K562 (cell line): ENCODE results near the gene SPAM1. TPM values are rescaled to one million over a fixed set of nuclear protein-coding genes. Genes with fewer than 3 reads are reported as not detected.

ENCODE experiments used
- ADNP ChIP-seq: fragments of 200-800 bp; sonication (Bioruptor generic); IDR thresholded peaks from 2 replicates; pipeline ENCODE4 v1.6.1; 2016; ENCODE audit warnings: missing genetic modification characterization, missing compliant biosample characterization
- CREB1 ChIP-seq, 2 experiments: sonication (generic) in 1 of 2; formaldehyde crosslinking in 1 of 2; IDR thresholded peaks; 2 replicates each; pipeline versions ENCODE4 v1.6.1 to v1.8.0; 2012 to 2022; ENCODE audit warnings: inconsistent platforms in 1 of 2, mild to moderate bottlenecking in 1 of 2, missing genetic modification reagents in 1 of 2, moderate library complexity in 1 of 2
- ELF2 ChIP-seq: fragments of 250-450 bp; sonication (Bioruptor Pico); IDR thresholded peaks from 2 replicates; pipeline ENCODE4 v1.5.0; 2021; ENCODE audit warnings: mild to moderate bottlenecking
- FOSL1 ChIP-seq: fragments of 200-800 bp; sonication (Bioruptor generic); conservative IDR thresholded peaks from 2 replicates; pipeline ENCODE4 v1.6.1; 2016; ENCODE audit warnings: missing genetic modification characterization, missing compliant biosample characterization
- GABPB1 ChIP-seq: sonication (generic); formaldehyde crosslinking; IDR thresholded peaks from 2 replicates; pipeline ENCODE4 v1.8.0; 2022; ENCODE audit warnings: mild to moderate bottlenecking, missing genetic modification reagents
- HCFC1 ChIP-seq: IDR thresholded peaks from 2 replicates; pipeline ENCODE4 v1.6.1; 2012; ENCODE audit warnings: low read depth, low read length, improper control_type of control experiment
- JUND ChIP-seq, 2 experiments: IDR thresholded peaks; 2 replicates in 1 of 2; 3 replicates in 1 of 2; pipeline ENCODE4 v1.6.1; 2011; ENCODE audit warnings: borderline replicate concordance in 2 of 2, low read depth in 2 of 2, low read length in 2 of 2, improper control_type of control experiment in 1 of 2, missing biosample characterization in 1 of 2, missing genetic modification characterization in 1 of 2, missing genetic modification reagents in 1 of 2
- KHSRP ChIP-seq: fragments of 450-650 bp; IDR thresholded peaks from 2 replicates; pipeline ENCODE4 v1.6.1; 2017
- MXD1 ChIP-seq: fragments of 250-450 bp; sonication (Bioruptor Pico); IDR thresholded peaks from 2 replicates; pipeline ENCODE4 v1.8.0; 2021; ENCODE audit warnings: borderline replicate concordance, mild to moderate bottlenecking, moderate library complexity; ENCODE audit not compliant: poor library complexity, severe bottlenecking
- NFATC3 ChIP-seq: fragments of 450-650 bp; IDR thresholded peaks from 2 replicates; pipeline ENCODE4 v1.6.1; 2017; ENCODE audit warnings: mild to moderate bottlenecking
- NRF1 ChIP-seq, 2 experiments: fragments of 450-650 bp; IDR thresholded peaks in 1 of 2; conservative IDR thresholded peaks in 1 of 2; 2 replicates each; pipeline ENCODE4 v1.6.1; 2014; ENCODE audit warnings: mild to moderate bottlenecking in 2 of 2
- POLR2H ChIP-seq: IDR thresholded peaks from 2 replicates; pipeline ENCODE4 v1.6.1; 2016; ENCODE audit warnings: missing genetic modification characterization, low read depth, mild to moderate bottlenecking, control low read depth, missing compliant biosample characterization, moderate library complexity
- POU5F1 ChIP-seq: fragments of 150-350 bp; IDR thresholded peaks from 2 replicates; pipeline ENCODE4 v1.6.1; 2014; ENCODE audit warnings: borderline replicate concordance, low read length, low read depth, mild to moderate bottlenecking; ENCODE audit not compliant: partially characterized antibody
- SIRT6 ChIP-seq: IDR thresholded peaks from one replicate; pipeline ENCODE4 v1.6.1; 2012; ENCODE audit warnings: low read depth, mild to moderate bottlenecking, control low read depth, inconsistent platforms, low read length, moderate library complexity
- STAT5A ChIP-seq: IDR thresholded peaks from 2 replicates; pipeline ENCODE4 v1.6.1; 2012; ENCODE audit warnings: low read length, inconsistent platforms, borderline replicate concordance
- SUPT5H ChIP-seq: fragments of 450-650 bp; IDR thresholded peaks from 2 replicates; pipeline ENCODE4 v1.6.1; 2016
- ZBTB49 ChIP-seq: sonication (generic); formaldehyde crosslinking; IDR thresholded peaks from 2 replicates; pipeline ENCODE4 v1.8.0; 2022; ENCODE audit warnings: missing genetic modification reagents, mild to moderate bottlenecking, borderline replicate concordance
- ZNF239 ChIP-seq: fragments of 250-450 bp; sonication (Bioruptor Pico); IDR thresholded peaks from 2 replicates; pipeline ENCODE4 v1.4.0; 2020; ENCODE audit warnings: mild to moderate bottlenecking
- ZNF512 ChIP-seq: IDR thresholded peaks from 2 replicates; pipeline ENCODE4 v1.6.1; 2016; ENCODE audit warnings: missing genetic modification characterization, missing compliant biosample characterization
- ZNF592 ChIP-seq: fragments of 450-650 bp; IDR thresholded peaks from 2 replicates; pipeline ENCODE4 v1.6.1; 2017; ENCODE audit warnings: antibody characterized with exemption, mild to moderate bottlenecking
- polyA plus RNA-seq, 8 experiments: library from polyadenylated mRNA; depleted of rRNA in 4 of 8; stranded (reverse) in 5 of 8; unstranded in 3 of 8; fragments of >200 nt; fragmentation: Nextera tagmentation in 2 of 8; fragmentation: Illumina TruSeq in 1 of 8; extraction: Ambion mirVana in 2 of 8; extraction: Trizol in 1 of 8; gene quantifications; 2 replicates each; pipeline versions ENCODE4 v1.2.1 to v1.2.3, GENCODE V29; 2011 to 2014; ENCODE audit warnings: inconsistent platforms in 1 of 8, missing spikeins in 1 of 8
- total RNA-seq, 7 experiments: library from RNA; depleted of rRNA in 6 of 7; stranded (reverse); fragments of >200 nt in 6 of 7; fragmentation: Illumina TruSeq in 2 of 7; extraction: Trizol in 2 of 7; gene quantifications; 2 replicates each; pipeline versions ENCODE4 v1.2.1 to v1.2.3, GENCODE V29; 2011 to 2021; ENCODE audit warnings: low replicate concordance in 1 of 7

SPAM1 gene
- total and polyA plus RNA-seq, 9 of the 15 experiments (the other 6 are each of a cell fraction or from before 2014, with no cell fraction given), result not detected

- no peak for TF ChIP-seq ZNF512
- no peak for TF ChIP-seq GABPB1
- TF ChIP-seq JUND (IDR thresholded peaks at IDR 0.05; ENCODE audit: borderline replicate concordance, low read depth, low read length), result no peak
- no peak for TF ChIP-seq JUND (tag; IDR thresholded peaks at IDR 0.05; ENCODE audit: borderline replicate concordance, low read depth, low read length)
- TF ChIP-seq CREB1 (IDR thresholded peaks at IDR 0.05), result no peak
- TF ChIP-seq CREB1 (CRISPR knock-in tag; IDR thresholded peaks at IDR 0.05), result no peak
- TF ChIP-seq ZNF592, result no peak
- TF ChIP-seq NRF1 (conservative IDR thresholded peaks at IDR 0.05 in 1 of 2, IDR thresholded peaks at IDR 0.05 in 1 of 2), result no peak
- TF ChIP-seq MXD1, result no peak
- no peak for TF ChIP-seq KHSRP
- no peak for TF ChIP-seq HCFC1
- TF ChIP-seq POU5F1, result no peak
- TF ChIP-seq ZNF239, result peak; percentile 98
- TF ChIP-seq POLR2H (tag), result peak; percentile 86
- TF ChIP-seq FOSL1, result no peak
- peak; percentile 94 for TF ChIP-seq ELF2 (CRISPR knock-in tag)
- no peak for TF ChIP-seq STAT5A
- no peak for TF ChIP-seq ZBTB49 (CRISPR knock-in tag)
- no peak for TF ChIP-seq NFATC3
- TF ChIP-seq SUPT5H, result no peak
- TF ChIP-seq ADNP (tag), result no peak
- no peak for TF ChIP-seq SIRT6
Observed at GRCh38 chr7:123992913-123993518, 68.0 kb downstream of the SPAM1 start (continued).
